Effector CD4-positive, alpha-beta T cell (primary cell): ENCODE measurements around the gene CFAP97D2.

ENCODE experiments used
- DNase-seq: peaks from one replicate; pipeline ENCODE4 v3.0.0-alpha.2; 2020

Gene CFAP97D2

DNA sequence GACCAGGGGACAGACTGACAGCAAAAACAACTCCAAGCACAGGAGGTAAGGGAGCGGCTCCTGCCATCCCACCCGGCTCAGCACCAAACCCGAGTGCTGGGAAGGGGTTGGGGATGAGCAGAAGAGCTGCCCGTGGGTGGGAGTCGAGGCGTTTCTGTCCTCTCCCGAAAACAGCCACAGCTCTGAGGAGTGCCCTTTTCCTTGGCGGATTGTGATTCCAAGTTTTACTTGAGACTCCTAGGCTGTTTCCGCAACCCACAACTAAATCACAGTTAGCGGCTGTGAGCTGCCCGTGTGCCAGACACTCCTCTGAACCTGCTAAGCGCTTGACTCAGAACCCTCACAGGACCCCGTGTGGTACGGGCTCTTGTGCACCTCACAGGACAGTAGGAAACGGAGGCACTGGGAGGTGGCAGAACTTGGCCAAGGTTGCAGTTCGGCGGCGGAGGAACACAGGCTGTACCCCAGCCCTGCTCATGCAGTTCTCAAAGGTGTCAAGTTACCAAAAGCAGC, 21.4 kb downstream of the CFAP97D2 start:
- no peak for DNase-seq

DNA sequence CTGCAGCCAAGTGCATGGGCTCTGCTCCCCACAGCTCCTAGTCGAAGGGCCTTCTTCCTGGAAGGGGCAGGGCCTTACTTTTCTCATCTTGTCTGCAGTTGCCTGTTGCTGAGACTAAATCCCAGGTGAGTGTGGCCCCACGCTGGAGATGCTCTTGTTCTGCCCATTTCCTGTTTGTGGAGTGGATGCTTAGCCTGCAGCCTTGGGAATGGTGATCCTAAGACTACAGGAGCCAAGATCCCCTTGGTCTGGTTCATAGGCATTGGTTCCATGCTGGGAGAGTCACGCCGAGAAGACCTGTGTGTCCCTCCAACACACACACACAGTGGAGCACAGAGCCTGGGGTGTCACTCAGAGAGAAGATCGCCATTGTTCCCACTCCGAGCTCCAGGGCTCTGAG, 23.5 kb downstream of the CFAP97D2 start:
- DNase-seq, result no peak

DNA sequence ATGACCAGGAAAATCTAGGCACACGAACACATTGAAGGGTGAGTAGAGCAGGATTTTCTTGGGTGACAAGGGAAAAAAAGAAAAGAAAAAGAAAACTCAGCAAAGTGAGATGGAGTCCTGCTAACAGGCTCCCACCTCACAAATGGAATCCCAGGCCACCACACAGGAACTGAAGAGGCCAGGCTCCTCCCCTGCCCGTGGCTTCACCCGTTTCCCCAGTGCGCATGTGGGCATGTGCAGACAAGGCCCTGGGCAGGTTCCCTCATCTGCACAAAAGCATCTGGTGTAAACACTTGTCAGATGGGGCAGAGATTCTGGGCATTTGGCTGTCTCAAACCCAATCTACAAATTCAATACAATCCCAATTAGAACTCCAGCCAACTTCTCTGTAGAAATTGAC, 24.5 kb downstream of the CFAP97D2 start:
- no peak for DNase-seq

DNA sequence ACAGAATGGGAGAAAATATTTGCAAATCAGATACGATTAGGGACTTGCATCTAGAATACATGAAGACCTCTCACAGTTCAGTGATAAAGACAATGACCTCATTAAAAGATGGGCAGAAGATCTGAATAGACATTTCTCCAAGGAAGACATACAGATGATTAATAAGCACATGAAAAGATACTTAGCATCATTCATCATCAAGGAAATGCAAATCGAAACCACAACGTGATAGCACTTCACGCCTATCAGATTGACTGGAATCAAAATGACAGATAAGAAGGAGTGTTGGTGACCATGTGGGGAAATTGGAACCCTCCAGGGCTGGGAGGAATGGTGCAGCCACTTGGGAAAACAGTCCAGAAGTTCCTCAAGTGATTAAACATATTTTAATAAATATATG, 25.8 kb downstream of the CFAP97D2 start:
- DNase-seq, result no peak

DNA sequence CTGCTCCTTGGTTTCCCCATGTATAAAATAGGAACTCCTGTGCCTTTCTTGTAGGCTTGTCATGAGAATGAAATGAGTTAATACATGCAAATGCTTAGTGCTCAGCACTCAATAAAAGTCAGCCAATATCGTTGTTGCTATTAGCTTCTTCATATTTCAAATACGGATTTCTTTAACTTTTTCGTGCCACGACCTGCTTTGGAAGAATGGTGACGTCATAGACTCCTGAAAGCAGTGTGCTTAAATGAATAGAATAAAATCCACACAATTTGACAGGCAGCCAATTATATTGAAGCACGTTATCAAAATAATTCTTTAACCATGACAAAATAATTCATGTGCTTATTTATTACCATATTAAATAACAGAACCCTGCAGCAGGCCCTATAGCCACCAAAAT, 29.1 kb downstream of the CFAP97D2 start:
- DNase-seq, result no peak

DNA sequence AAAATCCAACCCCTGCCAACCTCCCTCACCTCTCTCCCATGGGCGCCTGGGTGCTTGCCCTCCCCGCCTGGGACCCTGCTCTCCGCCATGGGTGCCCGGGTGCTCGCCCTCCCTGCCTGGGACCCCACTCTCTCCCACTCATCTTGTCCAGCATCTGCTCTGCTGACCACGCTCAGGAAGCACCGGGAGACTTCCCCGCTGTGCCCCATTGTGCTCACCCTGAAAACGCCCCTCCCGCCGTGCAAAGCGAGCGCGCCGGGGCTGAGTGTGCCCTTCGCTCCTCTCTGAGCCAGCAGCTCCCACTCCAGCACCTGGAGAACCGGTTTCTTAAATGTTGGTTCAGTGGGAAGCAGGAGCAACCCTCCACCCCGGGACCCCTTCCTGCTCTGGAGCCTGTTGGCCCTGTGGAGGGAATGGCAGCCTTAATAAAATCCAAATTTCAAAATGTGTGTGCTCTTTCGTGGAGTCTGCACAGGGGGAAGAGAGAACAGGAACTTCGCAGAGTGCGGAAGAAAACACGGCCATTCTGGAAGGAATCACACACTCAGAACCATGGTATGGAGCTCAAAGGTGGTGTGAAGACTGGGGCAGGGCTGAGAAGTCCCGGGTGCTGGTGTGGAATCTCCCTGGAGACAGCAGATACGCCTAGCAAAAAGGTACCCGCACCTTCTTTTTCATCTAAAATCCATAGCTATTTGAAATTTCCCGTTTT, 32.5 kb downstream of the CFAP97D2 start:
- no peak for DNase-seq

DNA sequence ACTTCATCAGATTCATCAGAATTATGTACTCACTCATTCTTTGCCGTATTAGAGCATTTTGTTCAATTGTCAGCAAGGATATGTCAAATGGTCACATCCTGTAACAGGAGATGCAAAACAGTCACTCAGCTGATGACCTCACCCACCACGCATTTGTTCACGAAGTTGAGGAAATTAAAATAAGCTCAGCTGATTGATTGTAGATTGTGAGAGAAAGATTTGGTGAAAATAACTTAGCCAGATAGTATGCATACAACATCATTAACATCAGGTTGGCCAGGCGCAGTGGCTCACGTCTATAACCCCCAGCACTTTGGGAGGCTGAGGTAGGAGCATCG, 33.1 kb downstream of the CFAP97D2 start:
- no peak for DNase-seq

DNA sequence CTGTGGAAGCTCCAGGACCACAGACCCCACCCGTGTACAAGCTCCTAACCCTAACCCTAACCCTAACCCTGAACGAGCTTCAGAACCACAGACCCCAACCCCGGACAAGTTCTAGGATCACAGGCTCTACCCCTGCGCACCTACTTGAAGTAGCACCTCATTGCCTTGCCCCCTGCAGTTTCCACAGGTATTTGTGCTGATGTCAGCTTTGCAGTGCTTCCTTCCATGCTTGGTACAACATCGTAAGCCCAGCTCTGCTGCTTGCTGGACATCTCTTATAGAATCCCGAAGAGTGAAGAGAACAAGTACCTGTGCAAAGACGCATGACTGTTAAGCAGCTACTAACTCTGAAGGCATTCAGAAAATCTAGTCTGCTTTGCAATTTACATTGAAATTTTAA, 34.9 kb downstream of the CFAP97D2 start:
- no peak for DNase-seq

DNA sequence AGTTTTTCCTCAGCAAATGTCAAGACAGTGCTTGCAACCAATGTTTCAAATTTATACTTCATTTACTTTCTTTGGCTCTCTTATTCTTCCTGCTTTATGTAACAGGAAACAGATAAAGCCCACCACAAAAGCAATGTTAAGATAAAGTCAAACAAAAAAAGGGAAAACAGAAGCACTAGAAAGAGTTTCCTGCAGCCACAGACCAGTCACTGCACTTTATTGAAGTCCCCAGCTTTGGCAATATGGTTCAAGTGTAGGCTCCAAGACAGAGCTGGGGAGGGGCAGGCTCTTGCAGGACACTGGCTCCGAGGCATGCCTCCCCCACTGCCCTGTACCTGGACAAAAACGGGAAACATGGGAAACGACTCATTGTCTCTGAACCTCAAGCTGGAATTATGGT, 40.3 kb downstream of the CFAP97D2 start:
- no peak for DNase-seq

DNA sequence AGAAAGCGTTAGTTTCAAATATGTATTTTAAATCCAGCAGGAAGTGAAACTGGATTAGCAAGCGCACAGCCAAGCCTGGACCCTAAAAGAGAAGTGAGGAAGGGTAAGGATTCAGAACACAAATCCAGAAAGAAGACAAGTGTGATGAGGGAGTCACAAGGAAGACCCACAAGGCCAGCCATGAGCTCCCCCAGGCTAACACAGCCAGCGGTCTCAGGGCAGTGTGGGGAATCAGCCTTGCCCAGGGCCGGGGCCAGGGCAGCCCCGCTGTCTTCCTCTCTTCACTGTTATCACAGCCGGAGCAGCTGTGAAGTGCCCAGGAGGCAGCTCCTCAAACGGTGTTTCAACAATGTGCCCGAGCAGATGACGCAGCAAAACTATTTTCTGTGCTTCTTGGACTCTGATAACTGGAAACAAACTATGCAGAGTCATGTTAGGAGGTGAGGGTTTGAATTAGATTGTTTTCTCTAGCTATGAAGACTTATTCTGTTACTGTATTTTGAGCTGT, 43.5 kb downstream of the CFAP97D2 start:
- DNase-seq, result no peak

DNA sequence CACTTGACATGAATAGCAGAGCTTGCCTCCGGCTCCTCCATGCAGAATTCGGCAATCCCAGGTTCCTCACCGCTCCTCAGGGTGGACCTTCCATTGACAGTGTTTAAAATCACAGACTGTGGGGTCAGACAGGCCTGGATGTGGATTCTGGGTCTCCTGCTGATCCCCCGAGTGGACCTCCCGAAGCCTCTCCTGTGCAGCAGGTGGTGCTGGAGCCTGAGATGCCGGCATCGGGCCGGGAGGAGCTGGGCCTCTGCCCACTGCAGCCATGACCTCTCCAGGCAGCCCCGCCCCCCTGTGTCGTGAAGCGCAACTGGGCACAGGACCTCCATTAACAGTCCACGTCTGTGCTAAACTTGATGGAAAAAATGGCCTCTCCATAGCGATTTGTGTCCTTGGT, 45.1 kb downstream of the CFAP97D2 start:
- no peak for DNase-seq

DNA sequence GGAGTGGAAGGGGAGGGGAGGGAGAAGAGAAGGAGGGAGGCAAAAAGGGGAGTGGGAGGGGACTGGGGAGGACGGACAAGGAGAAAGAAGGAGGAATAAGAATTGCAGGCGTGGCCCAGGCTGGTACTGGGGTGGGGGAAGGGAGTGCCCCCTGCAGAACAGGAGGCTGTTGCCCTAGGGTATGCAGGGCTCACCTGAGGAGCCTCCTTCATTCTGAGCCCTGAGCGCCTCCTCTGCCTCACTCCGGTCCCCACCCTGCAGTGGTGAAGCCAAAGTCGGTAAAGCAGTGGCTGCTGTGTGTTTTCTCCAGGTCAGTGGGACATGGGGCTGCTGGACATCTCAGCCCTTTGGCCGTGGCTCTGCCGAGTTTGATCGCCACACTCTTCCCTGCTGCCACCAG, 46.6 kb downstream of the CFAP97D2 start:
- no peak for DNase-seq

DNA sequence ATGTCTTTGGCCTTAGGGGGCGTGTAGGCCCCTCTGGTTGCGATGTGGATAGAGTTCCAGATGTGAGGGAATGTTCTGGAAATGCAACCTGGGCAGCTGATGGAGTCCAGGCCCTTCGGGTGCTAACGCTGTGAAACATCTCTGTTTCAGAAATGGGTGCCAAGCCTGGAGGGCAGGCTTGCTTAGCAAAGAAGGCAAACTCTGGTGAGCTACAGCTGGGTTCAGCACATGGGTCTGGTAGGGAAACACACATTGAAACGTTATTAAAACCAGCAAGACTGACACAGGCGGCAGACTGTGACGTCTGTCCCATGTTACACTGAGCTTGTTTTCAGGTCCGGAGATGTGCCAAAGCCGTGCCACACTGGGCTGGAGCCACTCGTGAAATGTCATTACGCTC, 47.0 kb downstream of the CFAP97D2 start:
- DNase-seq, result no peak

DNA sequence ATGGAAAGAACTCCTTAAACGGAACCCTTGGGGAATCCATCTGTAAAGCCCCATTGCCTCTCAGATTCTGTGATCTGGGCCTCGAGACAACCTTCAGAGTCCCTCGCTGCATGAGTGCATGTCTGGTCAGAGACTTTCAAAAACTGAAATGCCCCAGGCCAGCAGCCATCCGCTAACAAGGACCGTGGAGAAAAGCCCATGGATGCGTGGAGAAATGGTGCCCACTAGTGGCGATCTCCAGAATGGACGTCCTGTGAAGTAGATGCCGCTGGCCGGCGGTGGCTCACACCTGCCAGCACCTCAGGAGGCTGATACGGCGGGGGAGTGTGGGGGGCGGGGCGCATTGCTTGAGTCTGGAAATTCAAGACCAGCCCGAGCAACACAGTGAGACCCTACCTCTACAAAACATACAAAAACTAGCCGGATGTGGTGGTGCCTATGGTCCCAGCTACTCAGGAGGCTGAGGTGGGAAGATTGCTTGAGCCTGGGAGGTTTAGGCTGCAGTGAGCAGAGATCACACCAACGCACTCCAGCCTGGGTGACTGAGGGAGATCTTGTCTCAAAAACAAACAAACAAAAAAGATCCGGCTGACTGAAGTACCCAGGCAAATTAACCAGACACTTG, 47.8 kb downstream of the CFAP97D2 start:
- peak; percentile 77 for DNase-seq

DNA sequence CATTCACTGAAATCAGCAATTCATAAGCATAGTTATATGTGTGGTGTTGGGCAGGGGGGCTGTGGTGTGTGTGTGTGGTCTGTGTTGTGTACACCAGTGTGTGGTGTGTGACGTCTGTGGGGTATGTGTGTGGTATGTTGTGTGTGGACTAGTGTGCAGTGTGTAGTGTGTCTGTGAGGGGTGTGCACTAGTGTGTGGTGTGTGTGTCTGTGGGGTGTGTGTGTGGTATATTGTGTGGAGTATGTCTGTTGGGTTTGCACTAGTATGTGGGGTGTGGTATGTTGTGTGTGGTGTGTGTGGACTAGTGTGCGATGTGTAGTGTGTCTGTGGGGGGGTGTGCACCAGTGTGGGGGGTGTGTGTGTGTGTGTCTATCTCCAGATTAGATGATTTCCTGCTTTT, 48.5 kb downstream of the CFAP97D2 start:
- DNase-seq, result no peak

DNA sequence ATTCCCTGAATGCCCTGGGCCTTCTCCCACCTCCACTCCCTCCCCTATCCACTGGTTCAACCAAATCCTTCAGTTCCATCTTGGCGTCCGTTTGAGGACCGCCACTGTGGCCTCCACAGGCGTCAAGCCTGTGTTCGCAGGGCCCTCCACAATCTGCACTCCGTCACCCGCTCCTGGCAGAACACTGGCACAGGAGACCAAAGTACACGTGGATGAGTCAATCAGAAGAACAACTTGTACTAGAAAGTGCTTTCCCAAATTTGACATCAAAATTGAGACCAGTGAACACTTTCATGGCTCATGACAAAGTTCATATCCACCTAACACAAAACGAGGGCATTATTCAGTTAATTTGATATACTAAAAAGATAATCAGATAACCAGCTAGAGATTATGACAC, 49.1 kb downstream of the CFAP97D2 start:
- DNase-seq, result no peak

DNA sequence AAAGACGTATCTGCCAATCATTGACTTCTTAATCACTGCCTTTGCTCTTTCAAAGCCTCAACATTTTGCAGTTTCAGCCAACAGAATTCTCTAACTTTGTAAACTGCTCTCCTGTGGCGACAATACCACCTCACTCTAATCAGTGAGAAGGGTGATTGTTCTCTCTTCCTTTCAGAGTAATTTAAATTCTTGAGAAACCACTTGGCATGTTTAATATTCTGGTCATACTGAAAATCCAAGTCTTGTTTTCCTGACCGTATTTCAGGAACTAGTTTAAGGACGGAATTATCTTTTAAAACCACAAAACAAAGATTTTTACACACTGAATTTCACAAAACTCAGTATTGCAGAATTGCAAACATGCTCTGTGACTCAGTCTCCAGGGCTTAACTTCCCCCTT, 50.4 kb downstream of the CFAP97D2 start:
- no peak for DNase-seq

DNA sequence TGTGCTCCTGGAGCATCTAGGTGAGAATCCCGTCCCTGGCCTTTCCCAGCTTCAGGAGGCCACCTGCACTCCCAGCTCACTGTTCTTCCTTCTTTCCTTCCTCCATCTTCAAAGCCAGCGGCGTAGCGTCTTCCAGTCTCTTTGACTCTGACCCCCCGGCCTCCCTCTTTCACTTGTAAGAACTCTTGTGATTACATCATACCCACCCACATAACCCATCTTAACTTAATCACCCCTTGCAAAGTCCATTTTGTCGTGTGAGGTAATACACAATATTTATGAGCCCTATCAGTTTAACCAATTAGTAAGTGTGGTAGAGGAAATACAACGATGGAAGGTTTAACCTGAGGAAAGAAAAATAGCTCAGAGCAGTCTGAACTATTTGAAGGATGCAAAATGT, 51.1 kb downstream of the CFAP97D2 start:
- DNase-seq, result no peak

DNA sequence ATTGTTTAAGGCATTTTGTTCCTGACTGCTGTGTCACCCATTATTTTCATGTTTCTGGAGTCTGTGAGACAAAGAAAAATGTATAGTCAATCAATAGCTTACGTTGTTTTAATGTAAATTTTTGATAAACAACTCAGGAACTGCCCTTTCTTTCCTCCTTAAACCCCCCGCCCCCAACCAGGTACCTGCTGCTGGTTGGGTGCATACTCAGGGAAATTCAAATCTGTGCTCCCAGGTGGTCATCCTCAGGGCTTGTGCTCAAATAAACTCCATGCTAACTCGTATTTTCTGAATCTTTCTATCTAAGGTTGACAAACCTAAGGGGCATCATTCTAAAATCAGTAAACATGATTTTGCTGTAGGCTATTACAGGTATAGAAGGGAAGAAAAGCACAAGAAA, 51.5 kb downstream of the CFAP97D2 start:
- DNase-seq, result no peak

DNA sequence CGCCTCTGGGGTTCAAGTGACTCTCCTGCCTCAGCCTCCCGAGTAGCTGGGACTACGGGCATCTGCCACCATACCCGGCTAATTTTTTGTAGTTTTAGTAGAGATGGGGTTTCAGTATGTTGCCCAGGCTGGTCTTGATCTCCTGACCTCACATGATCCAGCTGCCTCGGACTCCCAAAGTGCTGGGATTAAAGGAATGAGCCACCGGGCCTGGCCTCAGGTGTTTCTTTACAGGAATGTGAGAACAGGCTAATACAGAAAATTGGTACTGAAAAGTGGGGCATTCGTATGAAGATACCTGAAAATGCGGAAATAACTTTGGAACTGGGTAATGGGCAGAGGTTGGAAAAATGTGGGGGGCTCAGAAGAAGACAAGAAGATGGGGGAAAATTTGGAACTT, 52.8 kb downstream of the CFAP97D2 start:
- no peak for DNase-seq

DNA sequence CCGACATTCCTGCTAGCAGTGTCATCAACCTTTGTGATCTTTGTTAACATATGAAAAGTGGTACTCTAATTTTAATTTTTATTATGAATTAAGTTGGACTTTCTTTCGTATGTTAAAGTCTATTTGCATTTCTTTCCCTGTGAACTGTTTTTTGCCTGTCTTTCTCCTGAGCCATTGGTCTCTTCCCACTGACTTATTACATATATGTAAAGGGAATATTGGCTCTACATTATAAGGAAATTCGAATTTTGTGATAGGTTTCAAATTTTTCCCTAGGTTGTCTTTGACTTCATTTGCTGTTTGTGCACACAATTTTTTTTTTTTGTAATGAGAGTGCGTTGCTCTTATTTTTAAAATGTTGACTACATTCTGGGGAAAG, 55.2 kb downstream of the CFAP97D2 start:
- no peak for DNase-seq

DNA sequence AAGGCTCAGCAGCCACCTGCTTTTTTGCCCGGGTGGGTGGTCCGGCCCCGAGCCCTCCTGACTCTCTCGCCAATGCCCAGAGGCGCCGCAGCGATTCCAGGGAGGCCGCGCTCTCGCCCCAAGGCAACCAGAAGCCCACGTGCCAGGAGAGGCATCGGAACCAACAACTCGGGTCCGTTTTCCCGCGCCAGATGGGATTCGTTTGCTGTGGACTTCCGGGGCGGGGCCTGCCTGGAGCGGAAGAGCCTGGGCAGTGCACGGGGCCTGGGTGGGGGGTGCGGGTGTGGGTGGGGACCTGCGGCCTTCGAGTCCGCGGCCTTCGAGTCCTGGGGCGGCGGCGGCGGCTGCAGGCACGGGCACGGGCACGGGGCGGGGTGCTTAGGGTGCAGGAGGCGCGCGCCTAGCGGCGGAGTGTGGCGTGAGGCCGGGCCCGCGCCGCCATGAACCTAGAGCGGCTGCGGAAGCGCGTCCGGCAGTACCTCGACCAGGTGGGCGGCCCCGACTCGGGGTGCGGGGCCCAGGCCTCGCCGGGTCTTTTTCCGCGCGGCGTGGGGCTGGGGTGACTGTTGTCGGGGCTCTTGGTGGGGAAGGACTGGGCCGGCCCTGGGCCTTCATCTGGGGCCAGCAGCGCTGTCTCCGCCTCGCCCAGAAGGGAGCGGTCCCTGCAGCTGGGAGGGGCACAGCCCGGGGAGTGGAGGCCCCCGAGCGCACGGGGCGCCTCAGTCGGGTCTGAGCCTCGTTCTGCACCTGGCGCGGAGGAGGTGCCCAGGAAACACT, 55.8 kb downstream of the CFAP97D2 start, which contains the start of gene CDC16:
Gene CDC16, plus strand, starts transcription at position 253 of the 777 bp plus-strand sequence. Its CDS starts 188 bp downstream, at position 441.
- peak; percentile 59 for DNase-seq

DNA sequence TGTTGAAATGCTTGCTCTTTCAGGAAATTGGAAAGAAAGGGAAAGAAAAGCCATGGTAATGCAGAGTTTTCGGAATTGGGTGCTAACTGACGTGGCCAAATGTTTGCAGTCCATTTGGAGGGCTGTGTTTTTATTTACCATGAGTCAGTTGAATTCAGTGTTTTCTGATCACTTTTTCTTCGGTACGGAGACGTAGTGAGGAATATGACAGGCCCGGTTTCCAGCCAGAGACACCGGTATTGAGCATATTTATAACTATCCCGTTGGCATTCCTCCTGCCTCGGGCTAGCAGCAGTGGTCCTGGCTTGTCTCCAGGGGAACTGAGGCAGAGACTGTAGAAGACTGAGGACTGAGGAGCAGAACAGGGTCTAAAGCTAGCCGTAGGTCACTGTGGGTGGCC, 56.6 kb downstream of the CFAP97D2 start:
- no peak for DNase-seq

DNA sequence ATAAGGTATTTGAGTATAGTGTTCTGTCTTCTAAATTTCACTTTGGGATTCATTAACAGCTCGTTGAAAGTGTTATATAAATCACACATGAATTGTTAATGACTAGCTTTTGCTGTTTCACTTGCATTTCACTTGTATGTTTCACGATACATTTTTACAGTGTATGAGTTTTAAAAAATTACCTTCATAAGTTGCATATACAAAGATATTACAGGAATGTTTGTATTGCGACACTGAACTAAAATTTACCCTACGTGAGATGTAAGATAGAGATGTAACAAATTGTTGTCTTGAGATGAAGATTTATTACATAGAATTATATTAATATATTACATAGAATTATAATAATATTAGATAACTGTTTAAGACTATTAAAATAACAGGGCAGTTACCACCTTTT, 57.2 kb downstream of the CFAP97D2 start:
- DNase-seq, result no peak
